Calu3 (cell line): ENCODE data around the gene MMS19. TPM values are rescaled to one million over a fixed set of nuclear protein-coding genes. Genes with fewer than 3 reads are reported as not detected.

Experiments
- BruUV-seq: library from RNA; stranded (reverse); fragments of 400-500 nt; replicated peaks from 2 replicates; lab custom pipeline; 2021; lab: Mats Ljungman, UMichigan
- CTCF ChIA-PET: fragments of 300-600 bp; sonication (Branson Sonifier 250); formaldehyde crosslinking; loops from one replicate; lab custom pipeline; 2022; ENCODE audit warnings: antibody characterized with exemption; lab: Charles Lee
- DNase-seq: peaks from one replicate; pipeline ENCODE4 v3.0.0; 2022
- H3K27ac Mint-ChIP-seq: one replicate; pipeline ENCODE4 v1.8.0; 2022; ENCODE audit warnings: mixed read lengths; ENCODE audit not compliant: unreplicated experiment
- H3K27me3 Mint-ChIP-seq: one replicate; pipeline ENCODE4 v1.8.0; 2022; ENCODE audit warnings: mixed read lengths; ENCODE audit not compliant: unreplicated experiment
- H3K36me3 Mint-ChIP-seq: one replicate; pipeline ENCODE4 v1.8.0; 2022; ENCODE audit warnings: mild to moderate bottlenecking, moderate library complexity, mixed read lengths; ENCODE audit not compliant: insufficient read depth, unreplicated experiment
- H3K4me1 Mint-ChIP-seq: one replicate; pipeline ENCODE4 v1.8.0; 2022; ENCODE audit warnings: mild to moderate bottlenecking, low read depth, mixed read lengths; ENCODE audit not compliant: unreplicated experiment
- H3K4me3 Mint-ChIP-seq: one replicate; pipeline ENCODE4 v1.8.0; 2022; ENCODE audit warnings: mild to moderate bottlenecking, low read depth, moderate library complexity, mixed read lengths; ENCODE audit not compliant: unreplicated experiment
- H3K9me3 Mint-ChIP-seq: one replicate; pipeline ENCODE4 v1.8.0; 2022; ENCODE audit warnings: low read depth, mixed read lengths; ENCODE audit not compliant: unreplicated experiment
- CTCF ChIP-seq: fragments of 200-600 bp; IDR thresholded peaks from one replicate; pipeline ENCODE4 v1.8.0; 2022; ENCODE audit warnings: antibody characterized with exemption; ENCODE audit not compliant: unreplicated experiment
- intact Hi-C: fragments of 100-400 bp; cut with micrococcal nuclease; formaldehyde crosslinking; loops from one replicate; pipeline ENCODE4 v1.10.0; 2022; ENCODE audit not compliant: unreplicated experiment
- total RNA-seq: library from RNA; stranded (reverse); gene quantifications from 2 replicates; pipeline ENCODE4 v1.2.3, GENCODE V29; 2022

Gene MMS19
- total RNA-seq, 1 experiment from 2014 or later: 46.5 TPM

DNA sequence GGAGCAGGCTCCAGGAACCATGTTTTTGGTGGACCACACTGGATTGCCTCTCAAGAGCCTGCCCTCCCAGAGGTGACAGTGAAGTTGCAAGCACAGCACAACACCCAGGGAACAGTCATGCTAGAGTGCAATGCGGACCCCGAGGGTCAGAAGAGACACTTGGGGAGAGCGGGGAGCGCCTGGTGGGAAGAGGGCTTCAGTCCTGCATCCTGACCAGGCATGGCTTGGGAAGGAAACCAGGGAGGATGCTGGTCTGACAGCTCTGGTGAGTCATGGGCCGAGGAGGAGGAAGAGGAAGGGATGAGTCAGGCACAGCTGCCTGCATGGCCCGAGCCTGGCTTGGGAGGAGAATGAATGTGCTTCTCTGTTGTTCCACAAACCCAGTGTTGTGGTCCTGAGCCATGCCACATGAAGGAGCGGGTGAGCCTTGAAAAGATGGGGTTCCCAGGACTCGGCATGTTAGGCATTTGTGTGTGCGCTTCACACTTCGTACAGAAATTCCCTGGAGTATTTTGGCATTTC, 44.9 kb upstream of the MMS19 start:
- Mint-ChIP-seq H3K36me3 (peaks cover 10% of the 10 kb centered on the region), H3K9me3 (no peaks in the 10 kb centered on the region), H3K27ac (peak overlapping the region; percentile 93), H3K27me3 (no peaks in the 10 kb centered on the region), H3K4me1 (peaks cover 22% of the 10 kb centered on the region), H3K4me3 (no peak overlapping the region)
- no peak for TF ChIP-seq CTCF
- no TSS peak for BruUV-seq
- DNase-seq: peak; percentile 80
- intact Hi-C loops: no loop called here
- CTCF ChIA-PET: interaction anchor here (0.8 kb wide), 1 partner anchor 9 kb away, joined by 4 read pairs; no protein-coding TSS in a partner anchor

DNA sequence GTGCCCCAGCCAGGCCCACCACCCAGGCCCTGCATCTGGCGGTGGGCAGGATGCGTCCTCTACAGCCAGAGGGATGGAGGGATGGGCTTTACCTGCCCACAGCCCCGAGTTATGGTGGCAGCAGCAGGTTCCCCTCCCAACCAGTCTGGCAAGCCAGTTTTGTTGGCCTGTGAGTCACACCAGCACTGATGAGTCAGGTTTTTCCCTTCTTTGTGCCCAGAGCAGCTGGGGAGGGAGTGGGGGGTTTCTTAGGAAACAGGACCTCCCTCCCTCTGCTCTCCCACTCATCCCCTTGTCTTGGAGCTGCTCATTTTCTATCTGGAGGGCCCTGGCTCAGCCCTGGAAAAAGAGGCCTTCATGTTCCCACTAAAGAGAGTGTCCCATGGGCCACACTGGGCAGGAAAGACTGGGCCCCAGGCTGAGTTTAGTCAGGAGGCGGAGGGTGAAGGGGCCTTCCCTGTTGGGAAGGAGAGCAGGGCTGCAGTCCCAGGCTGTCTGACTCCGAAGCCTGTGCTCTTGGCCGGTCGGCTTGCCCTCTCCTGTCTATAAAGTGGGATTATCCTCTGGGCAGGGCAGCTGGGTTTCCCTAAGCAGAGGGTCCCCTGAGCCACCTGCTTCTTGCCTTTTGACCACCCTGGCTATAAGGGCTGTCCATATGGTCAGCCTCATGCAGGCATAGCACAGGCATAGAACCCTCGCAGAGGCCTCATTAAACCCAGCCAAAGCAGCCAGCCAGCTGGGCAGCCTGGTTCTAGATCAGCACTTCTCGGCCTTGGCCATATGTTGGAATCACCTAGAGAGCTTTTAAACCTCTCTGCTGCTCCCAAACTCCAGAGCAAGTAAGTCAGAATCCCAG, 44.2 kb upstream of the MMS19 start:
- intact Hi-C loops: no loop called here
- H3K9me3 Mint-ChIP-seq: no peaks in the 10 kb centered on the region
- peak overlapping the region; percentile 44 for H3K4me3 Mint-ChIP-seq
- peaks cover 22% of the 10 kb centered on the region for H3K4me1 Mint-ChIP-seq
- TF ChIP-seq CTCF: no peak
- H3K36me3 Mint-ChIP-seq: peaks cover 10% of the 10 kb centered on the region
- BruUV-seq: no TSS peak
- H3K27ac Mint-ChIP-seq: peak overlapping the region; percentile 93
- CTCF ChIA-PET: interaction anchor here (0.5 to 0.8 kb wide), 2 partner anchors 10 to 112 kb away, joined by 3 to 4 read pairs; no protein-coding TSS in a partner anchor
- peak; percentile 75 for DNase-seq
- H3K27me3 Mint-ChIP-seq: no peaks in the 10 kb centered on the region

- H3K4me1 Mint-ChIP-seq: peaks cover 22% of the 10 kb centered on the region
- CTCF ChIA-PET: no interaction called here
- H3K4me3 Mint-ChIP-seq: no peak overlapping the region
- H3K36me3 Mint-ChIP-seq: peaks cover 10% of the 10 kb centered on the region
- intact Hi-C loops: no loop called here
- H3K9me3 Mint-ChIP-seq: no peaks in the 10 kb centered on the region
- no peak for DNase-seq
- H3K27ac Mint-ChIP-seq: no peak overlapping the region
- H3K27me3 Mint-ChIP-seq: no peaks in the 10 kb centered on the region
- no peak for TF ChIP-seq CTCF
- no TSS peak for BruUV-seq
Measured at GRCh38 chr10:97540669-97541500, 42.7 kb upstream of the MMS19 start.

DNA sequence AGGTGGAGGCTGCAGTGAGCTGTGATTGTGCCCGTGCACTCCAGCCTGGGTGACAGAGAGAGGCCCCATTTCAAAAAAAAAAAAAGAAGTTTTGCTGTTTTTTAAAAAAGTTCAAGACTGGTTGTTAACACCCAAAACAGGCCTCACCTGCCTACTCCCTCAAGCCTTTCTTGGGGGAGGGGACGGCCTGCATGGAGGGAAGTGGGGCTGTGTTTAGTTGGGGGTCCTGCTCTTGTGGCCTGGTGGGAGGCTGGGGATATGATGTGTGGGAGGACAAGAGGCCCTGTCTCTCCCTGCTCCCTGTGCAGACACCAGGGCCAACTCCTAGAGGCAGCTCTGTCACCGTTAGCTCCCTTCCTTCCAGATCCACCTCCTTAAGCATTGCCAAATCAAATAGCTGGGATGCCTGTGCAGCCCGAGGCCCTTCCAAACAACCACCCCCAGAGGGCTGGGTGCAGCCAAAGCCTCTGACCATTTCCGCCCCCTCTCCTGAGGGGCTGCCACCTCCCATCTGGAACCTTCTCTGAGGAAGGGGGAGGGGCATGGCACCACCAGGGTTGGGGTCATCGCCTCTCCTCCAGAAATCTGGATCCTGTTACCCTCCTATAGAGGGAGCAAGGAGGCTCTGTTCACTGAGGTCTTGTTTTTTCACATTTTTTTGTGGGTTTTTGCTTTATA, 41.4 kb upstream of the MMS19 start:
- Mint-ChIP-seq H3K4me1 (peaks cover 22% of the 10 kb centered on the region), H3K4me3 (no peak overlapping the region), H3K36me3 (peaks cover 10% of the 10 kb centered on the region), H3K27me3 (no peaks in the 10 kb centered on the region), H3K9me3 (no peaks in the 10 kb centered on the region), H3K27ac (no peak overlapping the region)
- BruUV-seq: no TSS peak
- TF ChIP-seq CTCF: no peak
- CTCF ChIA-PET: interaction anchor here (0.7 kb wide), 1 partner anchor 8 kb away, joined by 3 read pairs; no protein-coding TSS in a partner anchor
- intact Hi-C loops: no loop called here
- no peak for DNase-seq
